Calu3 (cell line): Measurements from ENCODE around the gene MYB. TPM values are rescaled to one million over a fixed set of nuclear protein-coding genes. Genes with fewer than 3 reads are reported as not detected.

Source experiments
- BruUV-seq: library from RNA; stranded (reverse); fragments of 400-500 nt; replicated peaks from 2 replicates; lab custom pipeline; 2021; lab: Mats Ljungman, UMichigan
- CTCF ChIA-PET: fragments of 300-600 bp; sonication (Branson Sonifier 250); formaldehyde crosslinking; loops from one replicate; lab custom pipeline; 2022; ENCODE audit warnings: antibody characterized with exemption; lab: Charles Lee
- DNase-seq: peaks from one replicate; pipeline ENCODE4 v3.0.0; 2022
- H3K27ac Mint-ChIP-seq: one replicate; pipeline ENCODE4 v1.8.0; 2022; ENCODE audit warnings: mixed read lengths; ENCODE audit not compliant: unreplicated experiment
- H3K27me3 Mint-ChIP-seq: one replicate; pipeline ENCODE4 v1.8.0; 2022; ENCODE audit warnings: mixed read lengths; ENCODE audit not compliant: unreplicated experiment
- H3K36me3 Mint-ChIP-seq: one replicate; pipeline ENCODE4 v1.8.0; 2022; ENCODE audit warnings: mild to moderate bottlenecking, moderate library complexity, mixed read lengths; ENCODE audit not compliant: insufficient read depth, unreplicated experiment
- H3K4me1 Mint-ChIP-seq: one replicate; pipeline ENCODE4 v1.8.0; 2022; ENCODE audit warnings: mild to moderate bottlenecking, low read depth, mixed read lengths; ENCODE audit not compliant: unreplicated experiment
- H3K4me3 Mint-ChIP-seq: one replicate; pipeline ENCODE4 v1.8.0; 2022; ENCODE audit warnings: mild to moderate bottlenecking, low read depth, moderate library complexity, mixed read lengths; ENCODE audit not compliant: unreplicated experiment
- H3K9me3 Mint-ChIP-seq: one replicate; pipeline ENCODE4 v1.8.0; 2022; ENCODE audit warnings: low read depth, mixed read lengths; ENCODE audit not compliant: unreplicated experiment
- intact Hi-C: fragments of 100-400 bp; cut with micrococcal nuclease; formaldehyde crosslinking; loops from one replicate; pipeline ENCODE4 v1.10.0; 2022; ENCODE audit not compliant: unreplicated experiment
- total RNA-seq: library from RNA; stranded (reverse); gene quantifications from 2 replicates; pipeline ENCODE4 v1.2.3, GENCODE V29; 2022
- TF ChIP-seq, protein P1 (sequence below): fragments of 200-600 bp; IDR thresholded peaks from one replicate; pipeline ENCODE4 v1.8.0; 2022; ENCODE audit warnings: antibody characterized with exemption; ENCODE audit not compliant: unreplicated experiment

Gene MYB
- total RNA-seq, 1 experiment from 2014 or later = 3.1 TPM

DNA sequence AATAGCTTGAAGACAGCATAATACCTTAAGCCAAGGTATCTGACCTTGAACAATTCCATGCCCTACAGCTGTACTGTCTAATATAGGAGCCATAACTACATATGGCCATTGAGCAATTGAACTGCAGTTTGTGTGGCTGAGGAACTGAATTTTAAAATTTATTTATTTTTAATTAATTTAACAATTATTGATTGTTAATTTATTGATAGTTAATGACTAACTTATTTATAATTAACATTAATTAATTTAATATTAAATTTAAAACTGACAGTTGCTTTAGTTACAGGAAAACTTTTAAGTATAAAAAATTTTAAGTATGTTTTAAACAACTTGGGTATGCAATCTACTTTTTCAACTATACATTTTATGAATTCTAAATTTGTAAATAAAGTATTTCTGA is 12.3 kb upstream of the MYB start:
- Mint-ChIP-seq H3K9me3 (no peaks in the 10 kb centered on the region), H3K27ac (no peak overlapping the region), H3K27me3 (no peaks in the 10 kb centered on the region), H3K4me3 (no peak overlapping the region), H3K36me3 (no peaks in the 10 kb centered on the region), H3K4me1 (no peaks in the 10 kb centered on the region)
- TF ChIP-seq, protein P1, sequence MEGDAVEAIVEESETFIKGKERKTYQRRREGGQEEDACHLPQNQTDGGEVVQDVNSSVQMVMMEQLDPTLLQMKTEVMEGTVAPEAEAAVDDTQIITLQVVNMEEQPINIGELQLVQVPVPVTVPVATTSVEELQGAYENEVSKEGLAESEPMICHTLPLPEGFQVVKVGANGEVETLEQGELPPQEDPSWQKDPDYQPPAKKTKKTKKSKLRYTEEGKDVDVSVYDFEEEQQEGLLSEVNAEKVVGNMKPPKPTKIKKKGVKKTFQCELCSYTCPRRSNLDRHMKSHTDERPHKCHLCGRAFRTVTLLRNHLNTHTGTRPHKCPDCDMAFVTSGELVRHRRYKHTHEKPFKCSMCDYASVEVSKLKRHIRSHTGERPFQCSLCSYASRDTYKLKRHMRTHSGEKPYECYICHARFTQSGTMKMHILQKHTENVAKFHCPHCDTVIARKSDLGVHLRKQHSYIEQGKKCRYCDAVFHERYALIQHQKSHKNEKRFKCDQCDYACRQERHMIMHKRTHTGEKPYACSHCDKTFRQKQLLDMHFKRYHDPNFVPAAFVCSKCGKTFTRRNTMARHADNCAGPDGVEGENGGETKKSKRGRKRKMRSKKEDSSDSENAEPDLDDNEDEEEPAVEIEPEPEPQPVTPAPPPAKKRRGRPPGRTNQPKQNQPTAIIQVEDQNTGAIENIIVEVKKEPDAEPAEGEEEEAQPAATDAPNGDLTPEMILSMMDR = no peak
- no TSS peak for BruUV-seq
- intact Hi-C loops = no loop called here
- DNase-seq = no peak
- CTCF ChIA-PET = no interaction called here

DNA sequence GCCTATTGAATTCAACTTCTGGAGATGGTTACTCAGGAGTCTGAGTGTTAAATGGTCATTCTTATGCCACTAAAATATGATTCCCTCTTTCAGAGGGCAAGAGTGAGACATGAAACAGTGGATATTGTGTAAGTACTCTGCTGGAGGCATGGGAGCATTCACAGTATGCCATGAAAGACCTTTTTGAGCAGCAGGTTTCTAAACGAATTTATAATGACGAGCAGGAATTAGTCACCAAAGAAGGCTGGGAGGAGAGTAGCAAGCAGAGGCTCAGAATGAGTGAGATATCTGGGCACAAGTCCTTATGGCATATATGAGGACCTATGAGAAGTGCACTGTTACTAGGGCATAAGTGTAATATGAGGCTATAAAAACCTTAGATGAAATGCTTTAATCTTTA is 10.9 kb upstream of the MYB start:
- H3K27ac Mint-ChIP-seq = no peak overlapping the region
- CTCF ChIA-PET = no interaction called here
- no peaks in the 10 kb centered on the region for H3K36me3 Mint-ChIP-seq
- no peak overlapping the region for H3K4me3 Mint-ChIP-seq
- TF ChIP-seq, protein P1 = no peak
- H3K4me1 Mint-ChIP-seq = no peaks in the 10 kb centered on the region
- no TSS peak for BruUV-seq
- H3K9me3 Mint-ChIP-seq = no peaks in the 10 kb centered on the region
- no peak for DNase-seq
- H3K27me3 Mint-ChIP-seq = no peaks in the 10 kb centered on the region
- intact Hi-C loops = no loop called here

DNA sequence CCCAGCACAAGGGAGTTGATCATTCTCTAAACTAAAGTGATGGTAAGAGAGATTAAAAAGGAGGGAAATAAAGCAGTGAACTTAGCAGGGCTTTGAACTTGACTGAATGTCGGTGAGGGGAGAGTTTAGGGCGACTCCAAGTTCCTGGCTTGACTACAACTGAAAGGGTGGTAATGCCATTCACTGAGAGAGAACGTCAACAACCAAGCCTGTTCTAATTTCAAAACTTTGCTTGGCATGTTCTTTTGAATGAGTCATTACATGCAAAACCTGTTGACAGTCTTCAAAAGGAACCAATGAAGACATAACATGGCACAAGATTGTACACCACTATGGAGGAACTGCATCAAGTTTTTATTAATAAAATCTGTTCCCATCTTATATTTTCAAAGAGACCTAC is 10.3 kb upstream of the MYB start:
- Mint-ChIP-seq H3K27ac (no peak overlapping the region), H3K4me1 (no peaks in the 10 kb centered on the region), H3K36me3 (no peaks in the 10 kb centered on the region), H3K27me3 (no peaks in the 10 kb centered on the region), H3K9me3 (no peaks in the 10 kb centered on the region), H3K4me3 (no peak overlapping the region)
- TF ChIP-seq, protein P1 = no peak
- CTCF ChIA-PET = no interaction called here
- no TSS peak for BruUV-seq
- intact Hi-C loops = no loop called here
- no peak for DNase-seq

DNA sequence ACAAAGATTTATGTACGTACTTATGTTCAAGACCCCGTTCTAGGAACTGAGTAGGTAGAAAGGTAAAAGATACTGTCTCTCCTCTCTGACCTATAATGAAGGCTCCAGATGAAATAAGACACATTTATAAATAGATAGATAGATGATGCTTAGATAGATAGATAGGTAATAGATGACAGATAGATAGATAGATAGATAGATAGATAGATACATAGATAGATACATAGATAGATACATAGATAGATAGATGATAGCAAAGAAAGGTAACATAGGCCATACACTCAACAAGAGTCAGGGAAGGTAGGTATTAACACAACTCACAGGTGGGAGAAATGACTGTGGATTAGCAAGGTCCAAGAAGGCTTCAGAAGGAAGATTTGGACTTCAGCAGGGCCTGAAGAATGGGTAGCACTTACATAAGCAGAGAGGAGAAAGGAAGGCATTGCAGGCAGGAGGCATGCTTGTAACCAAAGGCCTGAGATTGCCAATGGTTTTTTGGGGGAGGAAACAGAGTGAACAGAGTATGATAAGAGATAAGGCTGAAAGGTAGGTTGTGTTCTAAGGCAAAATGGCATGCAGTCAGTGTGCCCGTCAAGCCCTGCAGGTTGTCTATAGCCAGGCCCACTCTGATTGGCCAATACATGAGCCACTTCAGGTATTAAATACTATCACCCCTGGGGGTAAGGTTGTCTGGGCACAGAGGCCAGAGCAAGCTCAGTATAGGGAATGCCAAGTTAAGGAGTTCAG is 7.7 kb upstream of the MYB start:
- TF ChIP-seq, protein P1 = no peak
- no TSS peak for BruUV-seq
- no peaks in the 10 kb centered on the region for H3K4me1 Mint-ChIP-seq

More for the DNA sequence above, 7.7 kb upstream of the MYB start:
- Mint-ChIP-seq H3K9me3 (no peaks in the 10 kb centered on the region), H3K27me3 (no peaks in the 10 kb centered on the region), H3K27ac (no peak overlapping the region), H3K4me3 (no peak overlapping the region), H3K36me3 (no peaks in the 10 kb centered on the region)
- CTCF ChIA-PET = no interaction called here
- DNase-seq = no peak
- intact Hi-C loops = no loop called here
